ENCODE data around the gene HSFX4.
"Not testable (repeated sequence)": the region's sequence is repeated elsewhere in the genome, so short reads cannot be mapped to it uniquely, and the experiment has no call there.

The HSFX4 gene

GRCh38 chrX:149929400-149929799, at the start of gene HSFX4:
HSFX4 (plus strand) TSS chrX:149929573; CDS start chrX:149929645, 72 bp downstream.
- not testable (repeated sequence) for DNase-seq (ENCODE audit: low read depth)

GRCh38 chrX:149881081-149881711, 48.2 kb upstream of the HSFX4 start, which contains the start of gene MAGEA8:
MAGEA8 (plus strand) TSS chrX:149881183; CDS start chrX:149884273, 3,090 bp downstream.
- no peak for DNase-seq (ENCODE audit: low read depth)

- not testable (repeated sequence) for DNase-seq (ENCODE audit: low read depth)
Measured at GRCh38 chrX:149890828-149891227, 38.5 kb upstream of the HSFX4 start.

GRCh38 chrX:149898554-149898953, 30.8 kb upstream of the HSFX4 start:
- DNase-seq (ENCODE audit: low read depth): no peak

- no peak for DNase-seq (ENCODE audit: low read depth)
Measured at GRCh38 chrX:149903889-149904748, 25.3 kb upstream of the HSFX4 start.

GRCh38 chrX:149908308-149908707, 21.1 kb upstream of the HSFX4 start:
- DNase-seq (ENCODE audit: low read depth): no peak

GRCh38 chrX:149908727-149909126, 20.6 kb upstream of the HSFX4 start:
- no peak for DNase-seq (ENCODE audit: low read depth)

- DNase-seq (ENCODE audit: low read depth): no peak
Measured at GRCh38 chrX:149909324-149910177, 19.8 kb upstream of the HSFX4 start.

- no peak for DNase-seq (ENCODE audit: low read depth)
Measured at GRCh38 chrX:149910178-149910695, 19.1 kb upstream of the HSFX4 start.

- no peak for DNase-seq (ENCODE audit: low read depth)
Measured at GRCh38 chrX:149916745-149917392, 12.5 kb upstream of the HSFX4 start.

- not testable (repeated sequence) for DNase-seq (ENCODE audit: low read depth)
Measured at GRCh38 chrX:149923836-149924235, 5.5 kb upstream of the HSFX4 start.

- not testable (repeated sequence) for DNase-seq (ENCODE audit: low read depth)
Measured at GRCh38 chrX:149924434-149924833, 4.9 kb upstream of the HSFX4 start.

GRCh38 chrX:149927245-149927963, 2.0 kb upstream of the HSFX4 start:
- DNase-seq (ENCODE audit: low read depth): not testable (repeated sequence)

- not testable (repeated sequence) for DNase-seq (ENCODE audit: low read depth)
Measured at GRCh38 chrX:149927964-149928258, 1.5 kb upstream of the HSFX4 start.

- DNase-seq (ENCODE audit: low read depth): not testable (repeated sequence)
Measured at GRCh38 chrX:149928635-149929034, 738 bp upstream of the HSFX4 start.

- not testable (repeated sequence) for DNase-seq (ENCODE audit: low read depth)
Measured at GRCh38 chrX:149931355-149931754, 2.0 kb downstream of the HSFX4 start.

GRCh38 chrX:149932150-149932549, 2.8 kb downstream of the HSFX4 start:
- DNase-seq (ENCODE audit: low read depth): not testable (repeated sequence)

- DNase-seq (ENCODE audit: low read depth): not testable (repeated sequence)
Measured at GRCh38 chrX:149932970-149933369, 3.6 kb downstream of the HSFX4 start.

- not testable (repeated sequence) for DNase-seq (ENCODE audit: low read depth)
Measured at GRCh38 chrX:149933547-149933946, 4.2 kb downstream of the HSFX4 start.

GRCh38 chrX:149937328-149937727, 8.0 kb downstream of the HSFX4 start:
- not testable (repeated sequence) for DNase-seq (ENCODE audit: low read depth)

GRCh38 chrX:149937871-149938426, 8.6 kb downstream of the HSFX4 start:
- no peak for DNase-seq (ENCODE audit: low read depth)
